ENCODE data around the gene CRACR2B.

The CRACR2B gene

GRCh38 chr11:815675-816432, 11.9 kb upstream of the CRACR2B start:
- H3K27me3 ChIP-seq (ENCODE audit: insufficient read depth, low read length): no peaks in the 10 kb centered on the region
- H3K9ac ChIP-seq (ENCODE audit: low read depth, low read length): no peak overlapping the region
- H3K27ac ChIP-seq (ENCODE audit: low read length): no peak overlapping the region
- H3K36me3 ChIP-seq (ENCODE audit: insufficient read depth, low read depth, low read length): peaks cover 38% of the 10 kb centered on the region
- peaks cover 5% of the 10 kb centered on the region; the same call in 1 of the 2 replicates for H3K4me1 ChIP-seq (ENCODE audit: insufficient read depth, low read length)
- H3K9me3 ChIP-seq (ENCODE audit: insufficient read depth, low read depth, low read length): no peaks in the 10 kb centered on the region
- H3K4me3 ChIP-seq (ENCODE audit: low read length): no peak overlapping the region

GRCh38 chr11:816433-816779, 11.3 kb upstream of the CRACR2B start:
- H3K36me3 ChIP-seq (ENCODE audit: insufficient read depth, low read depth, low read length): peaks cover 32% of the 10 kb centered on the region
- no peaks in the 10 kb centered on the region for H3K27me3 ChIP-seq (ENCODE audit: insufficient read depth, low read length)
- no peak overlapping the region for H3K27ac ChIP-seq (ENCODE audit: low read length)
- H3K4me1 ChIP-seq (ENCODE audit: insufficient read depth, low read length): no peaks in the 10 kb centered on the region; the same call in 1 of the 2 replicates
- H3K9me3 ChIP-seq (ENCODE audit: insufficient read depth, low read depth, low read length): no peaks in the 10 kb centered on the region
- no peak overlapping the region for H3K9ac ChIP-seq (ENCODE audit: low read depth, low read length)
- no peak overlapping the region for H3K4me3 ChIP-seq (ENCODE audit: low read length)

GRCh38 chr11:818396-819128, 9.2 kb upstream of the CRACR2B start, which contains the start of gene PNPLA2:
PNPLA2 (plus strand) TSS chr11:818914; CDS start chr11:819719, 805 bp downstream.
- no peaks in the 10 kb centered on the region for H3K27me3 ChIP-seq (ENCODE audit: insufficient read depth, low read length)
- no peaks in the 10 kb centered on the region; the same call in 1 of the 2 replicates for H3K4me1 ChIP-seq (ENCODE audit: insufficient read depth, low read length)
- no peak within 1 kb of the TSS for H3K27ac ChIP-seq (ENCODE audit: low read length)
- peak within 1 kb of the TSS; percentile 74 for H3K4me3 ChIP-seq (ENCODE audit: low read length)
- peaks cover 14% of the 10 kb centered on the region; the same call in 1 of the 2 replicates for H3K36me3 ChIP-seq (ENCODE audit: insufficient read depth, low read depth, low read length)
- no peaks in the 10 kb centered on the region for H3K9me3 ChIP-seq (ENCODE audit: insufficient read depth, low read depth, low read length)
- peak within 1 kb of the TSS; percentile 51; the same call in 1 of the 2 replicates for H3K9ac ChIP-seq (ENCODE audit: low read depth, low read length)

DNA sequence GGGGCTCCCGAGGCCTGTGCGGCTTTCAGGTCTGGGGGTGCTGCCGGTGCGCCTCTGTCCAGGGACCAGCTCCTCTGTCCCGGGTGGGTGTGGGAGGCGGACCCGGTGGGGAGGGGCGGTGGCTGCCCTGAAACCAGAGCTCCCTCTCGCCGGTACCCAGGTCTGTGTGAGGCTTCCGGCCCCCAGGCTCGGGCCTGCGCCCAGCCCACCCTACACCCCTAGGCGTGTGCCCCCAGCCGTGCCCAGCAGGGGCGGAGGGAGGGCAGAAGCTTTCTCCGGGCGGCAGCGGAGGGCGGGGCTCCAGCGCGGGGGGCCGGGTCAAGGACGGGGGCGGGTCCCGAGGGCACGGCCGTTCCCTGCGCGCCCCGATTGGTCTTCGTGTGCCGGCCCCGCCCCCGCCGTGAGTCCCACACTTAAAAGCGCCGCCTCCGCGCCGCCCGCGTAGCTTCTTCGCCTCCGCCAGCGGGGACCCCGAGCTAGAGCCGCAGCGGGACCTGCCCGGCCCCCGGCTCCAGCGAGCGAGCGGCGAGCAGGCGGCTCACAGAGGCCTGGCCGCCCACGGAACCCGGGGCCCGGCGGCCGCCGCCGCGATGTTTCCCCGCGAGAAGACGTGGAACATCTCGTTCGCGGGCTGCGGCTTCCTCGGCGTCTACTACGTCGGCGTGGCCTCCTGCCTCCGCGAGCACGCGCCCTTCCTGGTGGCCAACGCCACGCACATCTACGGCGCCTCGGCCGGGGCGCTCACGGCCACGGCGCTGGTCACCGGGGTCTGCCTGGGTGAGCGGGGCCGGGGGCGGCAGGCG, 8.4 kb upstream of the CRACR2B start:
- Histone ChIP-seq H3K27me3 (ENCODE audit: insufficient read depth, low read length) (no peaks in the 10 kb centered on the region), H3K27ac (ENCODE audit: low read length) (no peak overlapping the region)

DNA sequence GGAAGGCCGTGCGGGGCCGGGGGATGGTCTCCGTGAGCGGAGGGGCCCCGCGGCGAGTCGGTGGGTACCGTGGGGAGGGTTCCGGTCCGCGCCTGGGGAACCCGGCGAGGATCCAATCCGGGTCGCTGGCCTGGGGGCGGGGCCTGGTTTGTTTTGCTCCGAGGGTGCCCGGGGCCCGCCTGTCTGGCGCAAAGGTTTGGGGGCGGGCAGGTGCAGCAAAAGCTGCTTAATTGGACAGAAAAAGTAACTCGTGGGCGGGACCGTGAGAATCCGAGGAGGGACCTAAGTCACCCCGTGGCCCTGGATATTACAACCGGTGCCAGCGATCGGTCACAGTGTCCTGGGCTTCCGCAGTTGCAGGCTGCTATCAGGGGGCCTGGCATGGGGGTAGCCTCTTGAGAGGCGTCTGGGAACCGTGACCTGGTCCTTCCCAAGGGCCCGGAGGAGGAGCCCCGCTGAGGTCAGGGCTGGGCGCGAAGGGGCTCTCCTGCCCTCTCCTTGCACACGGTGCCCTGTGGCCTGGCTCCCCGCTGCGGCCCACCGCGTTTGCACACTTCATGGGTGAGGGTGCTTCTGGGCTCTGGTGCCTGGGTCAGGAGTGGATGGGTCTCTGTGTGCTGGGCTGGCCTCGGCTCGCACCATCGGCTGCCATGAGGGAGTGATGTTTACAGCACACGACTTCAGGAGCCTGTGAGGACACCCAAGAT, 7.6 kb upstream of the CRACR2B start:
- Histone ChIP-seq H3K9ac (ENCODE audit: low read depth, low read length) (peak overlapping the region; percentile 59; the same call in 1 of the 2 replicates), H3K4me1 (ENCODE audit: insufficient read depth, low read length) (no peaks in the 10 kb centered on the region; the same call in 1 of the 2 replicates), H3K36me3 (ENCODE audit: insufficient read depth, low read depth, low read length) (peaks cover 6% of the 10 kb centered on the region), H3K9me3 (ENCODE audit: insufficient read depth, low read depth, low read length) (no peaks in the 10 kb centered on the region), H3K4me3 (ENCODE audit: low read length) (peak overlapping the region; percentile 74), H3K27ac (ENCODE audit: low read length) (no peak overlapping the region), H3K27me3 (ENCODE audit: insufficient read depth, low read length) (no peaks in the 10 kb centered on the region; the same call in 1 of the 2 replicates)

More for the DNA sequence above, 8.4 kb upstream of the CRACR2B start:
- Histone ChIP-seq H3K9me3 (ENCODE audit: insufficient read depth, low read depth, low read length) (no peaks in the 10 kb centered on the region), H3K9ac (ENCODE audit: low read depth, low read length) (peak overlapping the region; percentile 51; the same call in 1 of the 2 replicates), H3K4me3 (ENCODE audit: low read length) (peak overlapping the region; percentile 74), H3K4me1 (ENCODE audit: insufficient read depth, low read length) (no peaks in the 10 kb centered on the region; the same call in 1 of the 2 replicates), H3K36me3 (ENCODE audit: insufficient read depth, low read depth, low read length) (peaks cover 8% of the 10 kb centered on the region)

GRCh38 chr11:820655-821511, 6.8 kb upstream of the CRACR2B start:
- Histone ChIP-seq H3K9me3 (ENCODE audit: insufficient read depth, low read depth, low read length) (no peaks in the 10 kb centered on the region), H3K9ac (ENCODE audit: low read depth, low read length) (peak overlapping the region; percentile 59; the same call in 1 of the 2 replicates), H3K36me3 (ENCODE audit: insufficient read depth, low read depth, low read length) (peaks cover 8% of the 10 kb centered on the region), H3K27me3 (ENCODE audit: insufficient read depth, low read length) (peaks cover 7% of the 10 kb centered on the region; the same call in 1 of the 2 replicates), H3K4me1 (ENCODE audit: insufficient read depth, low read length) (no peaks in the 10 kb centered on the region; the same call in 1 of the 2 replicates), H3K4me3 (ENCODE audit: low read length) (peak overlapping the region; percentile 74; the same call in 1 of the 2 replicates), H3K27ac (ENCODE audit: low read length) (no peak overlapping the region)

DNA sequence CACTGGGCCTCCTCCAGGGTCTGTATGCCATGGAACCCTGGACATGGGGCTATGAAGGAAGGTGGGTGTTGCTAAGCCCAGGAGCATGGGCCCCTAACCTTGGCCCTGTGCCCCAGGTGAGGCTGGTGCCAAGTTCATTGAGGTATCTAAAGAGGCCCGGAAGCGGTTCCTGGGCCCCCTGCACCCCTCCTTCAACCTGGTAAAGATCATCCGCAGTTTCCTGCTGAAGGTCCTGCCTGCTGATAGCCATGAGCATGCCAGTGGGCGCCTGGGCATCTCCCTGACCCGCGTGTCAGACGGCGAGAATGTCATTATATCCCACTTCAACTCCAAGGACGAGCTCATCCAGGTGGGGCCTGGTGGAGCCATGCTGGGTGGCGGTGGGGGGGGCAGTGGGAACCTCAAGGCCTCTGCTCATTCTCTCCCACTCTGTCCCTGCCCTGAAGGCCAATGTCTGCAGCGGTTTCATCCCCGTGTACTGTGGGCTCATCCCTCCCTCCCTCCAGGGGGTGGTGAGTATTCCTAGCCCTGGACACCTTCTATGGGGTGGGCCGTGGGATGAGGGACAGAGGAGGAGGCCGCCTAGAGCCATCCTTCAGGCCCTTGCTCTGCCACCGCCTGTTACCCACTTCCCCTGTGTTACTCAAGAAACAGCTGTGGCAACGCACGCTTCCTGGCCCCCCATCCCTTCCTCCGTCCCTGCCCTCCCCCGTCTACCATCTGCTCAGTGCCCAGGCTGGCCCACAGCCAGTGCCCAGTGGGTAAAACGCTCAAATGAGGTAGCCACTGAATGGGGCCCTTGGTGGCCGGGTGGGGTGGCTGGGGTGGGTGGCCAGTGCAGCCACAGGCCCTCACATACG, 6.0 kb upstream of the CRACR2B start:
- H3K27me3 ChIP-seq (ENCODE audit: insufficient read depth, low read length): peaks cover 15% of the 10 kb centered on the region
- H3K27ac ChIP-seq (ENCODE audit: low read length): no peak overlapping the region
- H3K9ac ChIP-seq (ENCODE audit: low read depth, low read length): no peak overlapping the region
- H3K4me3 ChIP-seq (ENCODE audit: low read length): no peak overlapping the region
- no peaks in the 10 kb centered on the region; the same call in 1 of the 2 replicates for H3K4me1 ChIP-seq (ENCODE audit: insufficient read depth, low read length)
- no peaks in the 10 kb centered on the region for H3K9me3 ChIP-seq (ENCODE audit: insufficient read depth, low read depth, low read length)
- peaks cover 8% of the 10 kb centered on the region for H3K36me3 ChIP-seq (ENCODE audit: insufficient read depth, low read depth, low read length)

DNA sequence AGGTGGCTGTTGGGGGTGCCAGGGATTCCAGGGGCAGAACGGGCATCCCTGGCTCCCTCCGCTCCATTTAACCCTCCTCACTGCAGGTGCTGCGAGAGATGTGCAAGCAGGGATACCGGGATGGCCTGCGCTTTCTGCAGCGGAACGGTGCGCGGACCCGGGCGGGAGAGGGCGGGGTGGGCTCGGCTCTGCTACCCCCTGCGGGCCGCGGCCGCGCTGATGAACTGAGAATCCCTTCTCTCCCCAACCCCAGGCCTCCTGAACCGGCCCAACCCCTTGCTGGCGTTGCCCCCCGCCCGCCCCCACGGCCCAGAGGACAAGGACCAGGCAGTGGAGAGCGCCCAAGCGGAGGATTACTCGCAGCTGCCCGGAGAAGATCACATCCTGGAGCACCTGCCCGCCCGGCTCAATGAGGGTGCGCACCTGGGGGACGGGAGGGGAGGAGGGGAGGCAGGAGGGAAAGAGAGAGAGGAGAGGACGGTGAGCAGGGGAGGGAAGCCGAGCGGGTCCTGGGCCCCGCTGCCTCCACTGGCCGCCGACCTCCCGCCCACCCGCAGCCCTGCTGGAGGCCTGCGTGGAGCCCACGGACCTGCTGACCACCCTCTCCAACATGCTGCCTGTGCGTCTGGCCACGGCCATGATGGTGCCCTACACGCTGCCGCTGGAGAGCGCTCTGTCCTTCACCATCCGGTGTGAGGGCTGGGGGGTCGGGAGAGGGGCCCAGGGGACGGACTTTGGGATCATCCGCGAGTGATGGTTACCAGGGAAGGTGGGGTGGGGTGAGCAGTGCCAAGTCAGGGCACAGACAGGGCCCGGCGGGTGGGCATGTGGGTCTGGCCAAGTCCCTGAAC, 4.1 kb upstream of the CRACR2B start:
- Histone ChIP-seq H3K9me3 (ENCODE audit: insufficient read depth, low read depth, low read length) (no peaks in the 10 kb centered on the region), H3K4me1 (ENCODE audit: insufficient read depth, low read length) (peaks cover 8% of the 10 kb centered on the region; the same call in 1 of the 2 replicates), H3K4me3 (ENCODE audit: low read length) (no peak overlapping the region), H3K27me3 (ENCODE audit: insufficient read depth, low read length) (peaks cover 33% of the 10 kb centered on the region), H3K36me3 (ENCODE audit: insufficient read depth, low read depth, low read length) (peaks cover 8% of the 10 kb centered on the region), H3K27ac (ENCODE audit: low read length) (no peak overlapping the region), H3K9ac (ENCODE audit: low read depth, low read length) (no peak overlapping the region)

- Histone ChIP-seq H3K9me3 (ENCODE audit: insufficient read depth, low read depth, low read length) (no peaks in the 10 kb centered on the region), H3K27ac (ENCODE audit: low read length) (no peak overlapping the region), H3K9ac (ENCODE audit: low read depth, low read length) (no peak overlapping the region), H3K27me3 (ENCODE audit: insufficient read depth, low read length) (peaks cover 41% of the 10 kb centered on the region), H3K4me1 (ENCODE audit: insufficient read depth, low read length) (peaks cover 15% of the 10 kb centered on the region; the same call in 1 of the 2 replicates), H3K4me3 (ENCODE audit: low read length) (no peak overlapping the region), H3K36me3 (ENCODE audit: insufficient read depth, low read depth, low read length) (peaks cover 8% of the 10 kb centered on the region)
Observed at GRCh38 chr11:824292-824880, 3.3 kb upstream of the CRACR2B start.

All from iPS-20b (cell line).